HepG2 (cell line): ENCODE measurements around the gene TESK1. TPM values are rescaled to one million over a fixed set of nuclear protein-coding genes. Genes with fewer than 3 reads are reported as not detected.

Experiments used
- ARID3A ChIP-seq: IDR thresholded peaks from 2 replicates; pipeline ENCODE4 v1.6.1; 2012; ENCODE audit warnings: low read depth, low read length, improper control_type of control experiment
- ATF1 ChIP-seq: IDR thresholded peaks from 2 replicates; pipeline ENCODE4 v1.6.1; 2016; ENCODE audit warnings: mild to moderate bottlenecking, control low read depth
- BORCS8-MEF2B ChIP-seq: sonication (generic); formaldehyde crosslinking; IDR thresholded peaks from 2 replicates; pipeline ENCODE4 v1.8.0; 2022; ENCODE audit warnings: mild to moderate bottlenecking, missing genetic modification reagents
- BRD4 ChIP-seq: sonication (generic); formaldehyde crosslinking; IDR thresholded peaks from 2 replicates; pipeline ENCODE4 v1.4.0; 2020; ENCODE audit warnings: missing genetic modification reagents
- CC2D1A ChIP-seq: sonication (generic); formaldehyde crosslinking; IDR thresholded peaks from 2 replicates; pipeline ENCODE4 v1.8.1; 2023; ENCODE audit warnings: mild to moderate bottlenecking, missing genetic modification reagents
- CENPBD1 ChIP-seq: sonication (generic); formaldehyde crosslinking; IDR thresholded peaks from 2 replicates; pipeline ENCODE4 v1.8.0; 2022; ENCODE audit warnings: missing genetic modification reagents, low read depth, mild to moderate bottlenecking, borderline replicate concordance
- DDIT3 ChIP-seq: sonication (generic); formaldehyde crosslinking; IDR thresholded peaks from 2 replicates; pipeline ENCODE4 v1.4.0; 2020; ENCODE audit warnings: mild to moderate bottlenecking, missing genetic modification reagents
- DNMT1 ChIP-seq: sonication (generic); formaldehyde crosslinking; IDR thresholded peaks from 2 replicates; pipeline ENCODE4 v1.5.1; 2020; ENCODE audit warnings: mild to moderate bottlenecking, missing genetic modification reagents
- DNMT3B ChIP-seq: conservative IDR thresholded peaks from 2 replicates; pipeline ENCODE4 v1.6.1; 2016; ENCODE audit warnings: missing biosample characterization, control low read depth
- ELF1 ChIP-seq: sonication (generic); formaldehyde crosslinking; IDR thresholded peaks from 2 replicates; pipeline ENCODE4 v1.4.0; 2020; ENCODE audit warnings: missing genetic modification reagents
- HMG20A ChIP-seq: IDR thresholded peaks from 2 replicates; pipeline ENCODE4 v1.6.1; 2016; ENCODE audit warnings: borderline replicate concordance
- HMGA1 ChIP-seq: sonication (generic); formaldehyde crosslinking; conservative IDR thresholded peaks from 2 replicates; pipeline ENCODE4 v1.4.0; 2020; ENCODE audit warnings: missing genetic modification reagents
- HNRNPK ChIP-seq: fragments of 200-400 bp; formaldehyde crosslinking; IDR thresholded peaks from 2 replicates; pipeline ENCODE4 v1.6.1; 2018; ENCODE audit warnings: low read length, low read depth, moderate library complexity, mild to moderate bottlenecking; ENCODE audit not compliant: poor library complexity, severe bottlenecking
- MAFG ChIP-seq: sonication (generic); formaldehyde crosslinking; IDR thresholded peaks from 2 replicates; pipeline ENCODE4 v1.5.1; 2020; ENCODE audit warnings: mild to moderate bottlenecking, missing genetic modification reagents
- NCOR1 ChIP-seq: fragments of 200-600 bp; sonication (generic); IDR thresholded peaks from 2 replicates; pipeline ENCODE4 v1.7.0; 2017; ENCODE audit warnings: antibody characterized with exemption, low read length, borderline replicate concordance
- ONECUT2 ChIP-seq: sonication (generic); formaldehyde crosslinking; IDR thresholded peaks from 2 replicates; pipeline ENCODE4 v1.4.0; 2020; ENCODE audit warnings: missing genetic modification reagents
- POGK ChIP-seq: sonication (generic); formaldehyde crosslinking; conservative IDR thresholded peaks from 2 replicates; pipeline ENCODE4 v1.8.0; 2022; ENCODE audit warnings: mild to moderate bottlenecking, moderate library complexity, missing genetic modification reagents
- RXRA ChIP-seq: sonication (generic); formaldehyde crosslinking; IDR thresholded peaks from 2 replicates; pipeline ENCODE4 v1.5.1; 2020; ENCODE audit warnings: missing genetic modification reagents
- ZFY ChIP-seq: sonication (generic); formaldehyde crosslinking; IDR thresholded peaks from 2 replicates; pipeline ENCODE4 v1.4.0; 2020; ENCODE audit warnings: missing genetic modification reagents
- ZNF124 ChIP-seq: sonication (generic); formaldehyde crosslinking; IDR thresholded peaks from 2 replicates; pipeline ENCODE4 v1.4.0; 2020; ENCODE audit warnings: missing genetic modification reagents
- ZNF207 ChIP-seq: fragments of 450-650 bp; IDR thresholded peaks from 2 replicates; pipeline ENCODE4 v1.6.1; 2016; ENCODE audit warnings: antibody characterized with exemption, borderline replicate concordance
- ZNF317 ChIP-seq: sonication (generic); formaldehyde crosslinking; IDR thresholded peaks from 2 replicates; pipeline ENCODE4 v1.5.0; 2020; ENCODE audit warnings: mild to moderate bottlenecking, missing genetic modification reagents
- ZNF552 ChIP-seq: sonication (generic); formaldehyde crosslinking; IDR thresholded peaks from 2 replicates; pipeline ENCODE4 v1.9.0; 2022; ENCODE audit warnings: missing genetic modification reagents, mild to moderate bottlenecking, borderline replicate concordance
- ZNF589 ChIP-seq: sonication (generic); formaldehyde crosslinking; conservative IDR thresholded peaks from 2 replicates; pipeline ENCODE4 v1.8.0; 2022; ENCODE audit warnings: mild to moderate bottlenecking, moderate library complexity, missing genetic modification reagents
- ZNF768 ChIP-seq: sonication (generic); formaldehyde crosslinking; IDR thresholded peaks from 2 replicates; pipeline ENCODE4 v1.4.0; 2020; ENCODE audit warnings: missing genetic modification reagents
- ZNF788 ChIP-seq: sonication (generic); formaldehyde crosslinking; IDR thresholded peaks from 2 replicates; pipeline ENCODE4 v1.5.0; 2020; ENCODE audit warnings: mild to moderate bottlenecking, missing genetic modification reagents, borderline replicate concordance
- polyA plus RNA-seq, 8 experiments: library from polyadenylated mRNA; depleted of rRNA in 3 of 8; stranded (reverse) in 7 of 8; unstranded in 1 of 8; fragments of >200 nt; fragmentation: Illumina TruSeq in 4 of 8; extraction: Trizol in 4 of 8; gene quantifications; 2 replicates each; pipeline versions ENCODE4 v1.2.1 to v1.2.3, GENCODE V29; 2011 to 2016; ENCODE audit warnings: low read depth in 4 of 8, missing spikeins in 1 of 8, mixed read lengths in 1 of 8; ENCODE audit not compliant: insufficient read depth in 1 of 8
- total RNA-seq, 5 experiments: library from RNA; depleted of rRNA; stranded (reverse); fragments of >200 nt; fragmentation: Illumina TruSeq; extraction: Trizol; gene quantifications; 2 replicates each; pipeline ENCODE4 v1.2.3, GENCODE V29; 2016; ENCODE audit warnings: low read depth in 1 of 5

Gene TESK1
- total and polyA plus RNA-seq, 2 of the 13 experiments (the other 11 are each of a cell fraction or from before 2014, with no cell fraction given), result 7.3 to 13.6 TPM

- TF ChIP-seq BORCS8-MEF2B (CRISPR knock-in tag) (no peak; the same call in 1 of the 2 replicates), DNMT3B (CRISPR knock-in tag) (no peak), DDIT3 (CRISPR knock-in tag) (no peak), DNMT1 (CRISPR knock-in tag) (no peak), ARID3A (no peak), HNRNPK (no peak), NCOR1 (0 out of 2 replicates have a peak, but pooled peaks have one; percentile 24), ZNF124 (CRISPR knock-in tag) (no peak), ONECUT2 (CRISPR knock-in tag) (no peak), ELF1 (CRISPR knock-in tag) (0 out of 2 replicates have a peak, but pooled peaks have one; percentile 19), CC2D1A (no peak), ZFY (CRISPR knock-in tag) (peak; percentile 75), RXRA (CRISPR knock-in tag) (no peak; the same call in 1 of the 2 replicates), ZNF788 (CRISPR knock-in tag) (peak; percentile 30; the same call in 1 of the 2 replicates), HMG20A (no peak), CENPBD1 (no peak), MAFG (CRISPR knock-in tag) (0 out of 2 replicates have a peak, but pooled peaks have one; percentile 46), ZNF768 (CRISPR knock-in tag) (peak; percentile 11; the same call in 1 of the 2 replicates), HMGA1 (CRISPR knock-in tag) (no peak), ZNF317 (CRISPR knock-in tag) (no peak), BRD4 (CRISPR knock-in tag) (no peak), ZNF589 (CRISPR knock-in tag) (no peak), ATF1 (no peak), ZNF207 (no peak), POGK (CRISPR knock-in tag) (peak; percentile 63; the same call in 1 of the 2 replicates), ZNF552 (CRISPR knock-in tag) (no peak)
Observed at GRCh38 chr9:35604578-35605350, at the start of gene TESK1 (continued).
